HPDE6-E6E7 (cell line): Measurements from ENCODE around the gene FGGY.
A peak's percentile ranks its signal among the peaks of the same experiment; 100 is the strongest.

ENCODE experiments used
- DNase-seq: peaks from one replicate; pipeline ENCODE4 v3.0.0; 2011; ENCODE audit warnings: missing footprints; ENCODE audit errors: extremely low spot score

FGGY gene

GRCh38 chr1:59678040-59678439, 381.1 kb downstream of the FGGY start:
- no peak for DNase-seq

- DNase-seq: peak; percentile 40
Observed at GRCh38 chr1:59678493-59679228, 381.8 kb downstream of the FGGY start.

- no peak for DNase-seq
Observed at GRCh38 chr1:59680044-59680443, 383.1 kb downstream of the FGGY start.

- DNase-seq: no peak
Observed at GRCh38 chr1:59682396-59683080, 385.6 kb downstream of the FGGY start.

- DNase-seq: no peak
Observed at GRCh38 chr1:59683197-59683596, 386.3 kb downstream of the FGGY start.

- no peak for DNase-seq
Observed at GRCh38 chr1:59684698-59685097, 387.8 kb downstream of the FGGY start.

GRCh38 chr1:59685101-59685500, 388.2 kb downstream of the FGGY start:
- no peak for DNase-seq

- no peak for DNase-seq
Observed at GRCh38 chr1:59685666-59686065, 388.8 kb downstream of the FGGY start.

- DNase-seq: no peak
Observed at GRCh38 chr1:59686170-59686569, 389.3 kb downstream of the FGGY start.

- no peak for DNase-seq
Observed at GRCh38 chr1:59686574-59686973, 389.7 kb downstream of the FGGY start.

GRCh38 chr1:59687081-59687480, 390.2 kb downstream of the FGGY start:
- no peak for DNase-seq

- no peak for DNase-seq
Observed at GRCh38 chr1:59688976-59689375, 392.1 kb downstream of the FGGY start.

GRCh38 chr1:59689730-59690129, 392.8 kb downstream of the FGGY start:
- DNase-seq: no peak

GRCh38 chr1:59690171-59690930, 393.5 kb downstream of the FGGY start:
- no peak for DNase-seq

- DNase-seq: no peak
Observed at GRCh38 chr1:59691261-59691660, 394.4 kb downstream of the FGGY start.

GRCh38 chr1:59692591-59692990, 395.7 kb downstream of the FGGY start:
- DNase-seq: no peak

- DNase-seq: no peak
Observed at GRCh38 chr1:59693406-59693805, 396.5 kb downstream of the FGGY start.

GRCh38 chr1:59695252-59695651, 398.4 kb downstream of the FGGY start:
- no peak for DNase-seq

- DNase-seq: no peak
Observed at GRCh38 chr1:59696421-59697115, 399.7 kb downstream of the FGGY start.

- DNase-seq: no peak
Observed at GRCh38 chr1:59697150-59697800, 400.4 kb downstream of the FGGY start.

- DNase-seq: no peak
Observed at GRCh38 chr1:59698386-59698785, 401.5 kb downstream of the FGGY start.
